Right renal pelvis (tissue), 4 donors: ENCODE data around the gene PSMB8. TPM values are rescaled to one million over a fixed set of nuclear protein-coding genes. Genes with fewer than 3 reads are reported as not detected.
"Not testable (repeated sequence)": the region's sequence is repeated elsewhere in the genome, so short reads cannot be mapped to it uniquely, and the experiment has no call there.

ENCODE experiments used
- DNase-seq, 4 donors: peaks; one replicate each; pipeline ENCODE4 v3.0.0-alpha.2; 2013; ENCODE audit warnings: low read depth in 4 of 4, low spot score in 3 of 4, missing footprints in 1 of 4
- polyA plus RNA-seq, 4 donors: library from polyadenylated mRNA; unstranded; fragments of 120-200 nt; gene quantifications; one replicate each; pipeline ENCODE4 v1.2.1, GENCODE V29; 2013; ENCODE audit not compliant: insufficient read length in 4 of 4

PSMB8 gene
- polyA plus RNA-seq, 4 donors: 24.1 to 25.5 (median 24.5) TPM

- peak; percentile 83 to 97 (median 88) for DNase-seq
Observed at GRCh38 chr6:32838114-32838958, 5.5 kb downstream of the PSMB8 start, which contains the start of gene TAP2. TSS of gene TAP2 (minus strand) at chr6:32838739. CDS start at chr6:32838233, 506 bp downstream.

GRCh38 chr6:32837651-32838113 lies 6.2 kb downstream of the PSMB8 start:
- DNase-seq: no peak

GRCh38 chr6:32836873-32837272 lies 7.0 kb downstream of the PSMB8 start:
- no peak for DNase-seq

- no peak for DNase-seq
Observed at GRCh38 chr6:32835167-32835893, 8.5 kb downstream of the PSMB8 start.

GRCh38 chr6:32833664-32834063 lies 10.2 kb downstream of the PSMB8 start:
- DNase-seq: no peak

DNA sequence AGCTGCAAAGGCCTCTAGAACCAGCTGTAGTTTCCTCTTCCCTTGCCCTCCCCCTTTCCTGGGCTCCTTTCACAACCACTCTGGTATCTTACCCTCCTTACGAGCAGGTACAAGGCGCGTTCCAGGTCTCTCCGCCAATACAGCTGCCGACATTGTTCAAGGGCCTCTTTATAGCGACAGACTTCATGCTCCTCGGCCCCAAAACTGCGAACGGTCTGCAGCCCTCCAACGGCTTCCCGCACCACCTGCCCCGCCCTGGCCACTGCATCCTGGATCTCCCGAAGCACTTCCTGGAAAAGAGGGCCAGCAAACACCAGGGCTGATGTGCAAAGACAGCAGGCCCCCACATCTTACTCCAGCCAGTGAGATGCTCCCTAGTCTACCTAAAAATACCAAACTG lies 11.3 kb downstream of the PSMB8 start:
- no peak for DNase-seq

GRCh38 chr6:32830936-32831335 lies 12.9 kb downstream of the PSMB8 start:
- DNase-seq: no peak

DNA sequence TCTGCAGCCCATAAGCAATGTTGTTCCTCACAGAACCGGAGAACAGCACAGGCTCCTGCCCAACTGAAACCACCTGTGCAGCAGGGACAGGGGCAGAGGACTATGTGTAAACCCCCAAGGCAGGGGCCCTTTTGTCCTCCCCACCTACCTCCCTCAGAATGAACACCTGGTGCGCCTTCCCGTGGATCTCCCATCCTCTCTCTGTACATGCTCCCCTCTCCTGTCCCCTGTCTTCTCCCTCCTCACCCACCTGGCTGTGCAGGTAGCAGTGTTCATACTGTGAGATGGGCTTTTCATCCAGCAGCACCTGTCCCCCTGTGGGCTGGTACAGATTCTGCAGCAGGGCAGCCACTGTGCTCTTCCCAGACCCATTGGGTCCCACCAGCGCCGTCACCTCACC lies 13.8 kb downstream of the PSMB8 start:
- no peak for DNase-seq

DNA sequence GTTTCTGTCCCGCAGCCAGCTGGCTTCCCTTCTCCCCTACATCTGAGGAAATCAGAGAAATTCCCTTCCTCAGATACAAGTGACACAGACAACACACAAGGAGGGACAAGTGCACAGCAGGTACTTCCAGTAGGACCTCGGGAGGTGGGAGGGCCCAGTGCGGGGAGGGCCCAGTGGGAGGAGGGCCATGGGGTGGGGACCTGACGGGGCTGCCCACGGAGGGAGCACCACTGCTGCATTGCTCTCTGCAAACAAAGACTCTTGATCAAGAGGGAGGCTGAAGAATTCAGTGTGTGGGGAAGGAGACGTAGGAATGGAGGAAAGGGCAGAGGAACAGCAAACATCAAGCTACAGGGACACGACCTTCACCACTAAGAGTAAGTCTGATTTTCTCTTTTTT lies 14.4 kb downstream of the PSMB8 start:
- no peak for DNase-seq

- DNase-seq: no peak
Observed at GRCh38 chr6:32827025-32827424, 16.8 kb downstream of the PSMB8 start.

GRCh38 chr6:32825966-32826365 lies 17.9 kb downstream of the PSMB8 start:
- DNase-seq: peak in 1 of 4 donors; percentile 10

DNA sequence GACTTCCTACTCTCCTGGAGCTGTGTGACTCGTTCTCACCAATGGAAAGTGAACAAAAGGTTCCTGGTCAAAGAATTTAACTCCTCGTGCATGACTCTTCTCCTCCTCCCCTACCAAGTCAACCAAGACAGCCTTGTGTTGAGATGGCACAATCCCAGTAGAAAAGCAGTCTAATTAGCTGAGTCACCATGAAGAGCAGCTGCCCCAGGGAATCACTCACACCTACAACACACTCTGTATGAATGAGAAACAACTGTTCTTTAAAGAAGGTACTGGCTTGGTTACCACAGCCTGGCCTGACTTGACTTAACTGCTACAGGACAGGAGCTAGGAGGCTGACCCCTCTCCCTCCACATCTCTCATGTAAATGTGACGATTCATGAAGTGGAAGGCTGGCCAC lies 24.1 kb downstream of the PSMB8 start:
- DNase-seq: no peak

DNA sequence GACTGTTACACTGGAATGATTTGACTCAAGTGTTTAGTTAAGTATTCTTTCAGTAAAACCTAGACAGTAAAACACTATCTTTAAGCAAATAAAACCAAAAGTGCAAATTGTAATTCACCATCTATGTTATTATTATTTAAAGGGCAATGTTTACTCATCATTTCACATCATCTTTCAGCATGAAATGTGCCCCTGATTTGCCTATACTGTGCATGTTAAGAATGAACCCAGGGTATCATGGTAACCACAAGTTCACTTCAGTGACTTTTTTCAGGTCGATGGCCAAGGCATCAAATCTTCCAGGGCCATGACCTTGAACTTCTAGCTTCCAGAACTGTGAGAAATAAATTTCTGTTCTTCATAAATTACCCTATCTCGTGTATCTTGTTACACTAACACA lies 25.0 kb downstream of the PSMB8 start:
- DNase-seq: no peak

DNA sequence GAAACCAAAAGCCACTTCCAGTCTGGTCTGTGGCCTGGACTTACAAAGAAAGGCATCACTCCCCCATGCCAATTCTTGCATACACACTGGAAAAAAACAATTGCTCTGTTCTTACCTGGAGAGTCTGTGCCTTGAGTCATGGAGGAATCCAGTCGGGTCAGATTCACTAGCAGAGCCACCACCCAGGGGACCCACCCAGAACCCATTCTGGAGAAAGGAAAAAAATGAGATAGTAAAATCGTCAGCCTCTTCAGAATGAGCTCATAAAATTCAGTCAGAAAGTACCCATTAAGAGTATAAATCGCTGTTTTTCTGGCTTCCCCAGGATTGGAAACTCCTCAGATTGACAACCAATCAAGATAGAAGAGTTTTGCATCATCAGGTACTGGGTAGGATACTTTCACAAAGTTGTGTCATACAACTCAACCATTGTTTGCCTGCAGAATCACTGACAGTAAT lies 27.1 kb downstream of the PSMB8 start, which contains the start of gene HLA-DOB:
Gene HLA-DOB (minus strand): TSS at position 257 of the 459 bp plus-strand sequence. CDS start 51 bp downstream, at position 206.
- DNase-seq: no peak

DNA sequence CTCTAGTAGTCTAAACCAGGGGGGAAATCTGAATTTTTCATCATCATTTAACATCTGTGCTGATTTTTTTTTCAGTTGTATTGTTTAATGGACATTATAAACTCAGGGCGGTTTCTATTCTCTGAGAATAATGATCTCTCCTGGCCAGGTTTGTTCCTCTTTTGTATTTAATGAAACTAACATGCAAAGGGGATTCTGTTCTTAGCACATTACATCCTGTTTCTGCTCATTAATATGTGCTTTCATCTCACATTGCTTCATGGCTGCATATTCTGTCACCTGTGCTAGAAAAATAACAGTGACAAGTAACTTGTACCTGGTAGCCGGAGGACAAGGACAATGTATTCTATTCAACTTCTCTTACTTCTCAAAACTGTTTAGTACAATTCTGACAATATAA lies 27.9 kb downstream of the PSMB8 start:
- DNase-seq: no peak

GRCh38 chr6:32815115-32815514 lies 28.7 kb downstream of the PSMB8 start:
- no peak for DNase-seq

- no peak for DNase-seq
Observed at GRCh38 chr6:32814145-32814544, 29.7 kb downstream of the PSMB8 start.

DNA sequence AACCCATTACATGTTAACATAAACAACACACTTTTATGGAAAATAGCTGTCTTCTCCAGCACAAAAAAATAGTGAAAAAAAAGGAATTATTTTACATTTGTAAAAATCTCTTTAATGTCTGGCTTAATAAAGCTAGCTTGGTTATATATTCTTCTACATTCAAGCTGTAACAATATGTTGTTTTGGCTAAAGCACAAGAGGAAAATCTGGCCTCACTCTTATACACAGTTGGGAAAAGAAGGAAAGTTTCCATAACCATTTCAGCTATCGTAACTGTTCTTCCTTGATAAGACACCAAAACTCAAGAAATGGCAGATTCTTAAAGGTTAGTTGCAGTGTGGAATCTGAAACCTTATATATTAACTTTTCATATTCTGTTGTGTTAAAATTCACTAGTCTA lies 34.7 kb downstream of the PSMB8 start:
- no peak for DNase-seq

GRCh38 chr6:32807020-32807580 lies 36.7 kb downstream of the PSMB8 start:
- no peak for DNase-seq

DNA sequence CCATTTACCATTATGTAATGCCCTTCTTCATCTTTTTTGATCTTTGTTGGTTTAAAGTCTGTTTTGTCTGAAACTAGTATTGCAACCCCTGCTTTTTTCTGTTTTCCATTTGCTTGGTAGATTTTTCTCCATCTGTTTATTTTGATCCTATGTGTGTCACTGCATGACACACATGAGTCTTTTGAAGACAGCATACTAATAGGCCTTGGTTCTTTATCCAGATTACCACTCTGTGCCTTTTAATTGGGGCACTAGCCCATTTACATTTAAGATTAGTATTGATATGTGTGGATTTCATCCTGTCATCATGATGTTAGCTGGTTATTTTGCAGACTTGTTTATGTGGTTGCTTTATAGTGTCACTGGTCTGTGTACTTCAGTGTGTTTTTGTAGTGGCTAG lies 38.4 kb downstream of the PSMB8 start:
- not testable (repeated sequence) for DNase-seq

- DNase-seq: no peak
Observed at GRCh38 chr6:32803416-32803815, 40.4 kb downstream of the PSMB8 start.
